HG03060 (cell line): ENCODE measurements around the gene TPD52L1.
"Not testable (repeated sequence)": the region's sequence is repeated elsewhere in the genome, so short reads cannot be mapped to it uniquely, and the experiment has no call there.

Source experiments
- ATAC-seq: cut with Tn5 transposase; IDR thresholded peaks from one replicate; pipeline ENCODE4 v1.9.1; 2021; ENCODE audit warnings: low read depth, moderate number of reproducible peaks; ENCODE audit not compliant: unreplicated experiment

Gene TPD52L1

DNA sequence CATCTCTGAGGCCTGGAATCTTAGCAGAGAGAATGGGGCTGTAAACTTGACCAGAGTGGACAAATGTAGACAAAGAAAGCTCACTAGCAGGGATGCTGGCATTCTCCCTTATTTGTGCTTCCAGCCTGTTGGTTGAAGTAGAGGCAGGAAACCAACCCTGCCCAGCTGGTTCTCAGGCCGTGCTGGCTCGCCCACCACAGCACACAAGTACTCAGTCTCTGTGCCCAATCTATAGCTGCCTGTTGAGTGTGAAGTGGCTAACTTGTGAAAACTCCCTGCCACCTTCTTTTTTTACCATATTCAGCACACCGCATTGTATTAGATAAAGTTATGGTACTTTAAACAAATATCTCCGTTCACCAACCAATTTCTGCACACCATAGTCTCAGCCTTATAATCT, 110.9 kb downstream of the TPD52L1 start:
- ATAC-seq = no peak

DNA sequence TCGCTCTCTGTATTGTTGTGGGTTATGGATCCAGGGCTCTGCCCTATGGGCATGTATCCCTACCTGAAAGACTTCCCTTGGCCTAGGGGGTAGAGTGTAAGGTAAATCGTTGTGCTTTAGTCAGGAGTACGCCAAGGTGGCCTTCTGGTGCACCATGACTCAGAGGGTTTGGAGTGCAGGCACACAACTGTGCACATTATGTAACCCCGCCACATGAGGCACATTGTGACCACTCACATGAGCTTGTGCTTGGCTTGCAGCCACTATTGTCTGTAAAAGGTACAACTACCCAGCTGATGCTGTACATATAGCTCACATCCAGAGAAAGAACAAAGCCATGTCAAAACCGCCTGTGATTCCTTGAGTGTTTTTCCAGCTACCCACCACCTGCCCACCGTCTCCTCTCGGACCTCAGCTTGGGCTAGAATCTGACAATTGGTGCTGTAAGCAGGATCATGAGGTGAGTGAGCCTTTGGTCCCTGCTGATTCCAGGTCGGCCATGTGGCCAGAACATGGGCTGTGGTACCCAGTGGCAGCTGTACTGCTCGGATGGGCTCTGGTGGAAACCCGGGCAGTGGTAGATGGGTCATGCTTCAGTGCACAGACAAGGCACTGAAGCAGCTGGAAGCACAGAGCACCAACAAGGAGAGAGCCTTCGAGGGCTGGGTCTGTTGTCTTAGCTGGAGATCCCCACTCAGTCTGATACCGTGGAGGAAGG, 114.4 kb downstream of the TPD52L1 start:
- no peak for ATAC-seq

DNA sequence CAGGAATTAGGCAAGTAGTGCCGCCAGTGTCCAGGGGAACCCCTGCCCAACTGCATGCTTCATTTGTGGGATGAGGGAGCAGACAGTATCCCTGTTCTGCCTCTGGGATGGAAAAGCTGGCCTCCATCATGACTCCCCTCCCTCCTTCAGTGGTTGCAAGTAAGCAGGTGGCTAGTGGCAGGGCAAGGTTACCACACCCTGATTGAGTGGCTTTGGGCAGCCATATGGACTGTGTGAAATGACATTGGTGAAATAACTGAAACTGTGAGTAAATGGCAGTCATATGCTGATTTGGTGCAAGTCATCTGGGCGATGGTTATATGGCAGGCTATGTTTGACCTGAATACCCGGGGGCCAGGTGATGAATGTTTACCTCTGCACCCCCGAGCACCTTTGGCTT, 115.2 kb downstream of the TPD52L1 start:
- no peak for ATAC-seq

DNA sequence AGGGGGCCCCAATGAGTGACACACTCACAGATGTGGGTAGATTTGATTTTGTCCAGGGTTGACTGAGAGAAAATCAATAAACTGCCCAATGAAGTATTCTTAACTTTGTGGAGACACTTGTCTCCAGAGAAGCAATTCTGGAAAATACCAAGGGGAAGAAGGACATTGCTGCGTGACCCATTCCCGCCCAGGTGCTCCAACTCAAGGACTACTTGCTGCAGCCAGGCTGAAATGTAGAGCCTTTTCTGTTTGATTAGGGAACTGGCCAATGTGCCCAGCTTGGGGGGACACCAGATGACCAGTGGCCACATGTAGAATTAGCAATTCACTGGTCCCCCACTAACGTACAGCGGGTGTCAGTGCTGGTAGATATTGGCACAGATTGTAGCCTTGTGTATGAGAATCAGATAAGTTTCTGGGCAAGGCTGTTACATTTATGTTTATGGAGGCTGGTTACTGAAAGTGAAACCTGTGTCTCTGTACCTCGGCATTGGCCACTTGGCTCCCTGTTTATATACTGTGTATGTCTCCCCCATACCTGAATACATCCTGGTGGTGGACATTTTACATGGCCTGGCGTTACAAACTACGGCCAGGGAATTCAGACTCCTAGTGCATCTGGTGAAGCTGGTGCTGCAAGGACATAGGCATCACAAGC, 115.9 kb downstream of the TPD52L1 start:
- no peak for ATAC-seq

DNA sequence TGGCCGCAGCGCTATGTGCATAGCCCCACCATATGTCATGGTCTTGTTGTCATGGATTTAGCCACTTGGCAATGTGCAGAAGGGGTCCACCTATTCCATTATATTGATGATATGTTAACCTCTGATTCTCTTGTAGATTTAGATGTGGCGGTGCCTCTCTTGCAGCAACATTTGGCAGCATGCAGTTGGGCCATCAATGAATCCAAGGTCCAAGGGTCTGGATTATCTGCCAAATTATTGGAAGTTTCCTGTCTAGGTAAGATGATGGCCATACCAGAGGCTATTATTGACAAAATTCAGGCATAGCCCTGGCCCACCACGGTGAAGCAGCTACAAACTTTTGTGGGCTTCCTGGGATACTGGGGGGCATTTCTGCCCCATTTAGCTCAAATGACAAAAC, 116.8 kb downstream of the TPD52L1 start:
- no peak for ATAC-seq

DNA sequence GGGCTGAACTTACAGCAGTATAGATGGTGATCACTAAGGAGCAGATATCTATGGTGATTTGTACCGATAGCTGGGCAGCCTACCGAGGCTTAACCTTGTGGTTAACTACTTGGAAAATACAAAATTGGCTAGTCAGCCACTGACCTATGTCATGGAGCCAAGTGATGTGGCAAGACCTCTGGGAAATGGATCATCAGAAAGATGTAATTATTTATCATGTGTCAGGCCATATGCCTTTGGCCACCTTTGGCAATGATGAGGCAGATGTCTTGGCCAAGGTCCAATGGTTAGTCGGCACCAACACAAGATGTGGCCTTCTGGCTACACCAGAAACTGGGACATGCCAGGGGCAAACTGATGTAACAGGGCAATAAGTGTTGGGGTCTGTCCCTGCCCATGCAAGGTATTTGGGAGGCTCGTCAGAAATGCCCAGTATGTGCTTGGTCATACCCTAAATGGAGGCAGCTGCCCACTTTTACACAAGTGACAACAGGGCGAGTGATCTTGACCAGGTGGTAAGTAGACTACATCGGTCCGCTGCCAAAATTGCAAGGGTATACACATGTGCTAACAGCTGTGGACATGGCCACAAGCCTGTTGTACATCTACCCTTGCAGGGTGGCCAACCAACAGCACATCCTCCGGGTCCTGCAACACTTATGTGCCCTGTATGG, 118.0 kb downstream of the TPD52L1 start:
- ATAC-seq = no peak

DNA sequence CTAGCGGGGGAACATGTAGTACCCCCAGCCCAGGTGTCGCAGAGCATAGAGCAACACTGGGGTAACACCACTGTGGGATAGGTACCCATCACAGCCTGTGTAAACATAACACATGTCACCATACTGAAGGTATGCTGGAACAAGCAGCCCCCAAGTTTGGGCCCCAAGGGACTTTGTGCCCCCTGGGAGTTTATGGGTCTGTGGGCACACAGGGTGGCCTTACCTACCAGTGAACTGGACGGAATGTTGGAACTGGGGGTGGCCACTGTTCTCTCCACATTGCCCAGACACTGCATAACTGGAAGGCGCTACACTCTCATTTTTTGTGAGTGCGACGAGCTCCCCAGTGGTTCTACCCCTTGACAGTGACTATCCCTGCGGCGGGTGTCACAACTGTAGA, 119.7 kb downstream of the TPD52L1 start:
- no peak for ATAC-seq

DNA sequence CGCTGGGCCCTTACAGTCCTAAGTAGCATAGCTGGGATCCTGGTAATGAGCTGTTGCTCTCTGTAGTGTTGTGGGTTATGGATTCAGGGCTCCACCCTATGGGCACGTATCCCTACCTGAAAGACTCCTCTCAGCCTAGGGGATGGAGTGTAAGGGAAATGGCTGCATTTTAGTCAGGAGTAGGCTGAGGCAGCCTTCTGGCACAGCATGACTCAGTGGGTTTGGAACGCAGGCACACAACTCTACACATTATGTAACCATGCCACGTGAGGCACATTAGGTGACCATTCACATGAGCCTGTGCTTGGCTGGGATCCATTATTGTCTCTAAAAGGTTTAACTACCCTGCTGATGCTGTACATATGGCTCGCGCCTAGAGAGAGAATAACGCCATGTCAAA, 120.4 kb downstream of the TPD52L1 start:
- no peak for ATAC-seq

DNA sequence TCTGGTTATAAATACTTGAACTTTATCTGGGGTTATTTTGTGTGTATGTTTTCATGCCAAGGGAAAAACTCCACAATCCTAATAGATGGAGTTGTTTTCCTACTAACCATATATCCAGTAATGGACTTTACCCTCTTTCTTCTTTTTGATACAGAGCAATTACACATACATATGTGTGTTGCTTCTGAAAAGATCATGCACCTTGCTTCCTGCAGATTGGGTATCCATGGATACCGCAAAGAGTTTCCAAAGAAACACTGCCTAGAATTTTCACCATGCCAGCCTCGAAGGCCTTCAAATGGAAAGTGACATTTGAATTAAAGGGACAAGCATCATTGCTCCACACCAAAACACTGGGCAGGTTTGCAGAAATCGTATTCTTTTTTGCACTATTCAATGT, 121.4 kb downstream of the TPD52L1 start:
- ATAC-seq = no peak

DNA sequence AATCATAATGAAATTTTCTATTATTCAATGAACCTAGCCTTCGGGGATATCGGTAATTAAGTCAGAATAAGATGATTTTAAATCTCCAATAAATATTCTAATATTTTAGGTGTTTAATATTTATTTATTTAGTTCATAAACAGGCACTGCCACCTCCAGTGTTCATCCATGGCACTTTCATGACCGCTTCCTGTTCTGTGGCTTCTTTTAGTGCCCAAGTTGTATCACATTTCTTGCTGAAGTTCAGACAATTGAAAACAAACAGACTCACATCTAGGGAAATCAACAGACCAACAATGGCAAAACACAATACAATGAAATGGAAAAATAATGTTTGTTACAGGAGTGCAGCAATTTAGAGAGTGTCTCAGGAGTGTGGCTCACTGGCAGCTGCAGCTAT, 122.2 kb downstream of the TPD52L1 start:
- ATAC-seq = no peak

DNA sequence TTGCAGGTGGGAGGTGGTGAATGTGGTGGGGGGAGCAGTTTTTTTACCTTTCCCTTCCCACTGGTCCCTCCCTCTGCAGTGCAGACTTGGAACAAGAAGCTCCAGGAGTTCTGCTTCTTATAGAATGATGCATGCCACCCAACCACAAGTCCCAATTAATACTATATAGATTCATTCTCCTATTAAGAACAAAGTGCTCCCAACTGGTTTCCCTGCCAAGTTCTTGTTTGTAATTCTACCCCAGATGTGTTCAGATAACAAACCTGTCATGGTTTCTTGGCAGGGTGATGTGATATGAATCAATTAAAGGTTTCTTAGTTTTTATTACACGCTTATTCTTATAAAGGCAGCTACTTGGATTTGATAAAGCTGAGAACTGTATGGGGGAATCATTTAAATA, 124.3 kb downstream of the TPD52L1 start:
- ATAC-seq = no peak

DNA sequence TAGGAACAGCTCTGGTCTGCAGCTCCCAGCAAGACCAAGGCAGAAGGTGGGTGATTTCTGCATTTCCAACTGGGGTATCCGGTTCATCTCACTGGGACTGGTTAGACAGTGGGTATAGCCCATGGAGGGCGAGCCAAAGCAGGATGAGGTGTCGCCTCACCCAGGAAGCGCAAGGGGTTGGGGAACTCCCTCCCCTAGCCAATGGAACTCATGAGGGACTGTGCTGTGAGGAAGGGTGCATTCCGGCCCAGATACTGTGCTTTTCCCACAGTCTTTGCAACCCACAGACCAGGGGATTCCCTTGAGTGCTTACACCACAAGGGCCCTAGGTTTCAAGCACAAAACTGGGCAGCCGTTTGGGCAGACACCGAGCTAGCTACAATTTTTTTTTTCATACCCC, 126.4 kb downstream of the TPD52L1 start:
- ATAC-seq = no peak

DNA sequence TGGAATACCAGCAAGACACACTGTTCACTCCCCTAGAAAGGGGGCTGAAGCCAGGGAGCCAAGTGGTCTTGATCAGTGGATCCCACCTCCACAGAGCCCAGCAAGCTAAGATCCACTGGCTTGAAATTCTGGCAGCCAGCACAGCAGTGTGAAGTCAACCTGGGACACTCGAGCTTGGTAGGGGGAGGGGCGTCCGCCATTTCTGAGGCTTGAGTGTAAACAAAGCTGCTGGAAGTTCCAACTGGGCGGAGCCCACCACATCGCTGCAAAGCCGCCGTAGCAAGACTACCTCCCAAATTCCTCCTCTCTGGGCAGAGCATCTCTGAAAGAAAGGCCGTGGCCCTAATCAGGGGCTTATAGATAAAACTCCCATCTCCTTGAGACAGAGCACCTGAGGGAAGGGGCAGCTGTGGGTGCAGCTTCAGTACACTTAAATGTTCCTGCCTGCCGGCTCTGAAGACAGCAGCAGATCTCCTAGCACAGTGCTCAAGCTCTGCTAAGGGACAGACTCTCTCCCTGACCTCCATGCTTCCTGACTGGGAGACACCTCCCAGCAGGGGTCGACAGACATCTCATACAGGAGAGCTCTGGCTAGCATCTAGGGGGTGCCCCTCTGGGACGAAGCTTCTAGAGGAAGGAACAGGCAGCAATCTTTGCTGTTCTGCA, 126.9 kb downstream of the TPD52L1 start:
- ATAC-seq = not testable (repeated sequence)

DNA sequence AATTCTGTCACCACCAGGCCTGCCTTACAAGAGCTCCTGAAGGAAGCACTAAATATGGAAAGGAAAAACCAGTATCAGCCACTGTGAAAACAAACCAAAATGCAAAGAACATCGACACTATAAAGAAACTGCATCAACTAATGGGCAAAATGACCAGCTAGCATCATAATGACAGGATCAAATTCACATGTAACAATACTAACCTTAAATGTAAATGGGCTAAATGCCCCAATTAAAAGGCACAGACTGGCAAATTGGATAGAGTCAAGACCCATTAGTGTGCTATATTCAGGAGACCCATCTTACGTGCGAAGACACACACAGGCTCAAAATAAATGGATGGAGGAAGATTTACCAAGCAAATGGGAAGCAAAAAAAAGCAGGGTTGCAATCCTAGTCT, 128.9 kb downstream of the TPD52L1 start:
- ATAC-seq = not testable (repeated sequence)

DNA sequence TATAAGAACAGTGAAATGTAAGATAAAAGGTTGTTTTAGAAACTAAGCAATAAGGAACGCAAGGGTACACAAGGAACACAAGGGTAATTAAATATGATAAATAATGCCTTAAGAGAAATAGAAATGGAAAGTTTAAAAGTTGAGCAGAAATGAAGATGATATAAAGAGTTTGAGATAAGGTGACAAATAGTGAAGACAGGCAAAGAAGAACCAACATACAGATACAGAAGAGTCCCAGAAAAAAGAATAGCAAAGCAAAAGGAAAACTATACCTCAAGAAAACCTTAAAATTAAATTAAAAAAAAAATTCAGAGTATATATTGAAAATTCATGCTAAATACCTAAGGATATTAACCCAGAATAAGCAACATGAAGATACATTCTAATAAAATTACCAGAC, 131.8 kb downstream of the TPD52L1 start:
- ATAC-seq = no peak

DNA sequence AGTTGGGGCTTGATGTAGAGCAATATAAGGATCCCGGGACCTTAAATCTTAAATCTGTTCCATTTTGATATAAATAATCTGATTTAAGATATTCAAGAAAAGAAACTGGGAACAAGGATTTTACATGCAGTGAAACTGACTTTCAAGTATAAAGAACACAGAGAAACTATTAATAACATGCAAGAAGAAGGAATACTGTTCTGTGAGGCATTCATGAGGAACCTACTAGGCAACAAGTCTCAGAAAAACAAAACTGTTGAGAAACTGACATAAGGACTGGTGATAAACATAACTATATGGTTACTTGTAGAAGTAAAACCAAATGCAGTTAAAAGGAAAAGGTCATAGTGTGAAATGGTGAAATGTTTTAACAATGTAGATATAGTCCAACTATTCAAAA, 132.4 kb downstream of the TPD52L1 start:
- ATAC-seq = no peak

DNA sequence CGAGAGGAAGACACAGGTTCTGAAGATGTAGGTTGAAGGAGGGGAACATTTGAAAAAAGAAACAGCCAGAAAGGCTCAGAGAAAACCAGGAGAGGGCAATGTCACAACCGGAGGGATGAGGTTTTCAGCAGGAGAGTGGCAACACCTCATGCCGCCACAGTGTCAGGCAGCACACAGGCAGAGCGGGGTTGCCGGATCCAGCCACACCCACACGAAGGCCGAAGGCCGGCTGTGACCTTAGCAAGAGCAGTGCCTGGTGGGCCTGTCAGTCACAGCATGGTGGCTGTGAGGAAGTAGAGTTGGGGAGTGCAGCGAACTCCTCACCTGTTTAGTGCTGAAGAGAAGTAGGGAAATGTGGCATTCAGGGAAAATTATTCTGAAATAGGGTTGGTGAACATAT, 134.1 kb downstream of the TPD52L1 start:
- no peak for ATAC-seq

DNA sequence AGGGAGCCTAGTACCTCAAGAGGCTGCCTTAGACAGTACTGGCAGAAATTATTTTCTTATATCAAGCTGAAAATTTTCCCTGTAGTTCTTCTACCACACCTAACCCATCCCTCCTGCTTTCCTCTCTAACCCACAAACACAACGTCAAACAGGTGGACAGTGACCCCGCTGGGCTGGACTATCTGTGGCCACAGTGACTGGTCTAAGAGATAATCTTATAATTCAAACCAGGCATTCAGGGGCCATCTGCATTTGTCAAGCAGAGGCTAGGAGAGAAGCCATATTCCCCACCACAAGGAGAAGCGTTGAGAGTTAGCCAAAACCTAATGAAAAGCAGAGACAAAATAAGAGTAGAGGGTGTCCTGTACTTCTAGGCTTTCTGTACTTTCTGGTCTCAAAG, 140.0 kb downstream of the TPD52L1 start:
- ATAC-seq = no peak

DNA sequence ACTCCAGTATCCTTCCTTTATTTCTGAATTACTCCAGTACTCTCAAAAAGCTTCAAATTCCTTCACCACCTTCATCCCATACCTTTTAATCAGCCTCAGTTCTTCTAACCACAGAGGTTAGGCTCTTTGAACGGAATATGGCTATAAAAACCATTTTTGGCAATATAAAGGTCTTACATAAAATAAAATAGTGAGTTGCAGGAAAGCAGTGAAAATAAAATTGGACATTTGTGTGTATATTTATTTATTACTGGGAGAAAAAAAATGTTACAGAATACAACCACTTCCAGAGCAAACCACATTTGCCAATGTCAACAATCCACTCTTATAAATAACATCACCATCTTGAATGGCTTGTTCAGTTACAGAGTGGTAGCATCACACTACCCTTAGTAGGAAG, 140.5 kb downstream of the TPD52L1 start:
- no peak for ATAC-seq

DNA sequence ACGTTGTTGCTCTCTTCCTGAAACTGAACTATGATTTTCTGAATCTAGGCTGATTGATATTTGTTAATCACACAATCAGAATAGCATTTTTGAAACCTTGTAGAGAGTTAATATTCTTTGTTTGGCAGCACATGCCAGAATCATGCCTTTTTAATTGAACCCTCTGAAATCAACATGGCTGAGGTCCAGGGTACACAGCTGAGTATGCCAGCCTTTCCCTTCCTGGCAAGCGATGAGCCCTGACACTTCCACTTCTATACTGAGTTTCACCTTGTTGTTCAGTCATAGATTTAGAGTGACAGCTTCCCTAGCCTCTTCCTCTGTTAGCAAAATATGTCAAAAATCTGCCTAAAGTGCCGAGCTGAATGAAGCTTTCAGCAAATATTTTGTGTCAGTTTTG, 141.4 kb downstream of the TPD52L1 start:
- ATAC-seq = no peak

DNA sequence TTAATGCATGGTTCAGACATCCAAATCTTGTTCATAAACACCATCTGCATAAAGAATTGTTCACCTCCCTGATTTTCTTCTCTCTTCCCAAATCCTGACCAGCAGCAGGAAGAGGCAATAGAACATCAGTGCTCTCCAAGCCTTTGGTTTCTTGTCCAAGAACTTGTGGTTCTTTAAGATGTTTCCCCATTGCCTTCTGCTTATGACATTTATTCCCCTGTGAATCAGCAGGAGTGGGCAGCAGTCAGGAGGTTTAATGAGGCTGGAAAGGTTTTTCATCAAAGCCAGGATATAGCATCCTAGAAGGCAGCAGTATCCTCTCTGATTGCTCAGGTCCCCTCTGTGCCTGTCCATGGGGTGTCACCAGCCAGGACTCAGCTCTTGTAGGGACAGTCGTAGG, 142.9 kb downstream of the TPD52L1 start:
- ATAC-seq = no peak
